HG03108 (cell line): ENCODE data around the gene TYR.
"Not testable (repeated sequence)": the region's sequence is repeated elsewhere in the genome, so short reads cannot be mapped to it uniquely, and the experiment has no call there.

Experiments used
- ATAC-seq: cut with Tn5 transposase; IDR thresholded peaks from one replicate; pipeline ENCODE4 v1.9.1; 2021; ENCODE audit warnings: moderate library complexity; ENCODE audit not compliant: unreplicated experiment

TYR gene

DNA sequence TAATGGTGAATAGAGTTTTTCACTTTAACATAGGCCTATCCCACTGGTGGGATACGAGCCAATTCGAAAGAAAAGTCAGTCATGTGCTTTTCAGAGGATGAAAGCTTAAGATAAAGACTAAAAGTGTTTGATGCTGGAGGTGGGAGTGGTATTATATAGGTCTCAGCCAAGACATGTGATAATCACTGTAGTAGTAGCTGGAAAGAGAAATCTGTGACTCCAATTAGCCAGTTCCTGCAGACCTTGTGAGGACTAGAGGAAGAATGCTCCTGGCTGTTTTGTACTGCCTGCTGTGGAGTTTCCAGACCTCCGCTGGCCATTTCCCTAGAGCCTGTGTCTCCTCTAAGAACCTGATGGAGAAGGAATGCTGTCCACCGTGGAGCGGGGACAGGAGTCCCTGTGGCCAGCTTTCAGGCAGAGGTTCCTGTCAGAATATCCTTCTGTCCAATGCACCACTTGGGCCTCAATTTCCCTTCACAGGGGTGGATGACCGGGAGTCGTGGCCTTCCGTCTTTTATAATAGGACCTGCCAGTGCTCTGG is at the start of gene TYR:
Gene TYR, plus strand, starts transcription at position 185 of the 541 bp plus-strand sequence. Its CDS starts 79 bp downstream, at position 264.
- ATAC-seq, result no peak

DNA sequence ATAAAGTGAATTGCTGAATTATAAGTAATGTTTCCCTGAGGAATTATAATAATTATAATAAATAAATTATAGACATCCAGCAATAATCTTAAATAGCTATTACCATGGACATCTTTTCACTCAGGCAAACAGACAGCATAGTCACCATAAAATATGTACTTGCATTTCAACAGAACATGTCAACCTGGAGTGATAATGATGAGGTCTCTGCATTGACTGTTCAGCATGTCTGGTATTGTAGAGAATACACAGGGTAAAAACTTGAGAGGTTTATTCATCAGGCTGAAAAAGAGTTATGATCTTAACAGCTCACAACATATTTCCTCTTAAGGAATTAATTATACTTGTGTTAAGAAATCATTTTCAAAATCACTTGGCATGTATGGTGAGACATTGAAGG is 41.1 kb upstream of the TYR start:
- no peak for ATAC-seq

DNA sequence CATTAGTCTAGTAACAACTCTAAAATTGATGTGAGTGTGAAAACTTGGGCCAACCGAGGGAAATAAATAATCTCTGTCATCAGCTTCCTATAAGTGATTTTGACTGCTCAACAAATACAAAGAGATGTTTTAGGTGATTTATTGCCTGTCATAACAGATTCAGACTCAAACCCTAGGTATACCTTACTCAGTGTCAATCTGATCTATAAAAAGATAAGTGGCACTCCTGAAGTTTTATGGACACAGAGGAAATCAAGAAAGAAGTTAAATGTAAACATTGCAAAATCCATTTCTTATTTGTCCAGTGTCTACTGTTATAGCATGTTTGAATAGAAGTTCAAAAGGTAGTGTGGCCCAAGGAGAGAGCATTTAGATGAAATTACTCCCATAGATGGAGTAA is 30.4 kb upstream of the TYR start:
- ATAC-seq, result no peak

DNA sequence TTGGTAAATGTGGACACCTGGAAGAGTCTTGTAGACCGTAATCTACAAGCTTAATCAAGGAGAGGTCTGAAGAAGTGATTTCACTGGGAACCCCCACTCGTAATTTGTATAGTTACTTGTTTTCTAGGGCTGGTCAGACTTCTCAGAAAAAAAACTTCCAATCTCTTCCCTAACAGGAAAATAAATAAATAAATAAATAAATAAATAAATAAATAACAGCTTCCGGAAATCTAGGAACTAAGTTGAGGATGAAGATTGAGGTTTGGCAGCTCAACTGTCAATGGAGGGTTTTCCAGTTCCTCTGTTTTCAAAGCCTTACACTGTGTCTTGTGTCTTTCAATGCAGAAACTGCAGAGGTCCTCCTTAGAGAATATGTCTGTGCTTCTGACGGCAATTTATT is 17.7 kb upstream of the TYR start:
- ATAC-seq, result no peak

DNA sequence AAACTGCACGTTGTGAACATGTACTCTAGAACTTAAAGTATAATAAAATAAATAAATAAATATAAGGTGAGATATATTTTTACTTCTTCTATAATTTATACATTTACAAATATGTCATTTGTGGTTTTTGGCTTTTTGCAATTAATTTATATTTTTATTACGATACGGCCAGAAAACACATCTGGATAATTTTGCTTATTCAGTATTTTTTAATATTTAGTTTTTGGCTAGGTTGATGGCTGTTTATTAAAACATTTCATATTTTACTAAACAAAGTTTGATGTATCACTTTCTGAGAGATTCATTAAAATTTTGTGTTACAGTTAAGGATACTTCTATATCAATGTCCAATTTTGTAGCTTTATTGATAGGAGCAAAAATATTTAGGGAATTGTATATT is 15.7 kb upstream of the TYR start:
- ATAC-seq, result no peak

DNA sequence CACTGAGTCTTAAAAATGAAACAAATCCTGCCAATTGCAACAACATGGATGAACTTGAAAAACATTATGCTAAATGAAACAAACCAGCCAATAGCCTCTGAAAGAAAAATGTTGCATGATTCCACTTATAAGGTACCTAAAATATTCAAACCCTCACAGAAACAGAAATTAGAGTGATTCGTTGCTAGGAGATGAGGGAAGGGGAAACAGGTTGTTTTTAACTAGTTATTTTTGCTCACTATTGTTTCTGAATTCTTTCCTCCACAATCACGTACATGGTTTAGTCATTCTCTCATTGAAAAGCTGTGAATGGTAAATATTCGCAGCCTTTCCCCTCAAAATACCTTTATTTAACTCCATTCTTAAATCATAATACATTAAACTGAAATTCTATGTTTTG is 14.0 kb upstream of the TYR start:
- no peak for ATAC-seq

DNA sequence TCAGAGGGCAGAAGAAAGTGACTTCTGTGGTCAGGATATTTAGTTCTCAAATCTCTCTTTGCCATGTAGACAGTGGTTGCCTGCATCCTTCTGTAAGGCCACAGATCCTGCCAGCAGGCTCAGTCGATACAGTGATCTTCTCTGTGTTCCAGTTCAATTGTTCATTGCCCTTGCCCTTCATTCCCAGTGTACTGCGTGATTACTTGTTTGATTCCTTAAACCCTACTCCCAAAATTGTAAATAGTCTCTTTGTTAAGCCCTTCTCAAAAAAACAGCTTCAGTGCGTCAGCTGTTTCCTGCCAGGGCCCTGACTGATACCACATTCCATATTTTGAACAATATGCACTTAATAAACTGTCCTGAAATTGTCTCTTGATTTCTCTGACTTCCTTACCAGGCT is 9.3 kb upstream of the TYR start:
- ATAC-seq, result no peak

DNA sequence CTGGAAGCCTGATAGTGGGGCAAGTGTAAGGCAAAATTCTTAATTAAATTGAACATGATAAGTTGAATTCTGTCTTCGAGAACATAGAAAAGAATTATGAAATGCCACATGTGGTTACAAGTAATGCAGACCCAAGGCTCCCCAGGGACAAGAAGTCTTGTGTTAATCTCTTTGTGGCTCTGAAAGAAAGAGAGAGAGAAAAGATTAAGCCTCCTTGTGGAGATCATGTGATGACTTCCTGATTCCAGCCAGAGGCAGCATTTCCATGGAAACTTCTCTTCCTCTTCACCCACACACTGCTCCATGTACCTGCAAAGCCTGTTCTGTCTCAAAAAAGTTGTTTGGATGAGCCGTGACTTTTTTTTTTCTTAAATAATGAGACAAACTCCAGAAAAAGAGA is 1.9 kb upstream of the TYR start:
- no peak for ATAC-seq

DNA sequence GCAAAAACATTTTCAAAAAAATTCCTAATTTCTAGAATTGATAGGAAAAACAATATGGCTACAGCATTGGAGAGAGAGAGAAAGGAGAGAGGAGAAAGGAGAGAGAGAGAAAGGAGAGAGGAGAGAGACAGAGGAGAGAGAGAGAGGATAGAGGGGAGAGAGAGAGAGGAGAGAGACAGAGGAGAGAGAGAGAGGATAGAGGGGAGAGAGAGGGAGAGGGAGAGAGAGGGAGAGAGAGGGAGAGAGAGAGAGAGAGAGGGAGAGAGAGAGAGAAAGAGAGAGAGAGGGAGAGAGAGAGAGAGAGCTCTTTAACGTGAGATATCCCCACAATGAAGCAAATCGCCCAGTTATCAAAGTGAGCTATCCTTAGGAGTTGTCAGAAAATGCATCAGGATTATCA is 737 bp upstream of the TYR start:
- ATAC-seq, result no peak

DNA sequence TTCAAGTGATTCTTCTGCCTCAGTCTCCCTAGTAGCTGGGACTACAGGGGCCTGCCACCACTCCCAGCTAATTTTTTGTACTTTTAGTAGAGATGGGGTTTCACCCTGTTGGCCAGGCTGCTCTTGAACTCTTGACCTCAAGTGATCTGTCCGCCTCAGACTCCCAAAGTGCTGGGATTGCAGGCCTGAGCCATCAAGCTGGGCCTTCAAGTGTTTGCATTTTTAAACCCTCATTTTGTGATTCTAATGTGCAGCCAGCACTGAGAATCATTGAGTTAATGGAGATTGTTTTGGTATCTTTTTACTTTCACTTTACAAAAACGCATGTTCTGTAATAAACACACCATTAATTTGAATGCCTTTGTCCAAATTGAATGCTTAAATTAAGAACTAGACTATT is 3.4 kb downstream of the TYR start:
- ATAC-seq, result no peak

DNA sequence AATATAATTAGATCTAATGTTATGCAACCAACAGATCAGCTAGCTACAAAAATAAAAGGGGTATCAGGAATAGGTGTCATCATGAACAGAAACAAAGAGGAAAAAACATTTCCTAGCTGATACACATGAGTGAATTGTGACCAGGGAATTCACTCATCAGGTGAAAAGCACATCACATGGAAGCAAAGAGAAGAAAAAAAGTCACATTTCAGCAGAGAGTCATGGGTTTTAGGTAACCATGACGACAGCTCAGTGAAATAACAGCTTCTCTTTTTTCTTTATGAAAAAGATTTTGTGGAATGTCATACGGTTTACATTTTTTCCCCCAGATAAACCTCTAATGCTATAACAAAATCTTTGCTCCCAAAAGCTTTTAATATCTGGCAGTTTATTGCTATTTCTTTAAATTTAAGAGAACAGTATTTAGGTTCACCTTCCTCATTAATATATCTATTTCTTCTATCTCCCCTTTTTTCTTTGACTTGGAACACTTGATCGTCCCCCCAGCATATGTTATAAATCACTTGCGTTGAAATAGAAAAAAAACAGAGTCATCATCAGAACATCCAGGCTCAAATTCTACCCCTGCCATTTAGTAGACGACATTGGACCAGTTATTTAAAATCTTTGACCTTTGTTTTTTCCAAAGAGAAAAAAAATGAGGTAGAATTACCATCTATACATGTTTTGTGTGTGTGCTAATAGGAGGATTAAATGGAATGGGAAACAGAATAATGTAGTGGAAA is 5.3 kb downstream of the TYR start:
- no peak for ATAC-seq

DNA sequence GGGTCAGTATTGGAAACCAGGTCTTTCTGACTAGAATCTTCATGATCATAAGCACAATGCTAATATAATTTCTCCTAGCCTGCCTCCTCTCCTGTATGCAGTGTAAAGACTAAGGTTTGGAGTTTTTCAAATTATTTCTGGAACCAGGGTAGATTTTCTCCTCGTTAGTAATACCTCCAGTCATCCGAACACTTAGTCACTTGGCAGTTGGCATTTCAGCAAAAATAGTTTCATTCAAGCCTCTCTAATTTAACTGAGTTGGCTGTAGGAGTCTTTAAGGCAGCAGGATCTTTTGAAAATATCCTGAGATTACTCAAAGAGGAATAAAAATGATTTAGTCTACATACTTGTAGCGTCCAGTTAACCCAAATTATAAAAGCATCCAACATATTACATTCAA is 6.3 kb downstream of the TYR start:
- no peak for ATAC-seq

DNA sequence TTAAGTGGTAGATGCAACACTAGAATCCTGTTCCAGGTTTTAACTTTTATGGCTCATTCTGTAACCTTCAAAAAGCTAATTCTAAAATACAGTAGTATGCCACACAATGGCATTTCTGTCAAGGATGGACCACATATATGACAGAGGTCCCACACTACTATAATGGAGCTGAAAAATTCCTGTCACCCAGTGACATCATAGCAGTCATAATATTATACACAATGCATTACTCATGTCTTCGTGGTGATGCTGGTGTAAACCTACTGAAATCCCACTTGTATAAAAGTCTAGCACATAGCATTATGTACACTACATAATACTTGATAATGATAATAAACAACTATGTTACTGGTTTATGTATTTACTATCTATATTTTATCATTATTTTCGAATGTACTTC is 12.1 kb downstream of the TYR start:
- no peak for ATAC-seq

DNA sequence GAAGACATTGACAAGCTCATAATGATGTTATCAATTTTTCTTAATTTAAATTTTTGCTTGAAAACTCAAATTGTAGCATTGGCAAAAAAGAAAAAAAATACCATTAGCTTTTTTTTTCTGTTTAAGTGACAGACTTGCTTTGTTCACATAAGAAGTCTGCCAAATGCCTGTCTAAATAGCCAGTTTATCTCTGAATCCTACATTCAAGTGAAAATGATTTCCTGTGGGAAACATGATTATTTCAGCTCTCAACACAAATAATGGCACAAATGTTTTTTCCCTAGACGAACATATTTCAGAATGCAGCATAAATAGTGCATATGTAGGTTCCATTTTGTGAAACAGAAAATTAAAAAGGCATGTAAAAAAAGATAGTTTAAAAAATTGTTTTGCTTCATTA is 23.5 kb downstream of the TYR start:
- ATAC-seq, result no peak

DNA sequence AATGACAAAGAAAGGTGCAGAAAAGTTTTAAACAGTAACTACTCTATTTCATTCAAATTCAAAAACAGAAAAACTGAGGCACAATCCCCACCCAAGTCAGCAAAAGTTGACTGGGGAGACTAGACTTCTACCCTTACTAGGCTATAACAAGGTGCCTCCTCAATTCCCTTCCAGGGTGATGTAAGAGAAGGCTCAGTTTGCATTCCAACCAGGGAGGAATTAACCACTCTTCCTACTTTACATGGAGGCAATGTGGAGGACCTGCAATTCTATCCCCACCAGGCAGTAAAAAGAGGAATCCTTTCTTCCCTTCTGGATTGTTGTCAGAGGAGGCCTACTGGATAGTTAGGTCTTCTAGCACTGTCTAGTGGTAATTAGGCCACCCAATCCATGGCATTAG is 26.1 kb downstream of the TYR start:
- no peak for ATAC-seq

DNA sequence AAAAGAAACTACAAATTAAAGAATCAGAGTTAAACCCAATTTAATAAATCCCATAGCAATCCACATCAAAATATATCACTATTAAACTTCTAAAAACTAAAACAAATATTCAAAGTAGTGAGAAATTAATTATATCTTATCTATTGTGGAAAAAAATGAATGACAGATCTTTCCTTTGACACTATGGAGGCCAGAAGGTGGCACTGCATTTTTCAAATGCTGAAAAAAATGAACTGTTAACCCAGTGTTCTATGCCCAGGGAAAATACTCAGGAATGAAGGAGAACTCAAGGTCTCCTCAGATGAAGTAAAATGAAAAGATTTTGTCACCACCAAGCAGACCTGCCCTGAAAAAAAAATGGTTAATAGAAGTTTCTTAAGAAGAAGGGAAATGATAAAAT is 27.7 kb downstream of the TYR start:
- no peak for ATAC-seq

DNA sequence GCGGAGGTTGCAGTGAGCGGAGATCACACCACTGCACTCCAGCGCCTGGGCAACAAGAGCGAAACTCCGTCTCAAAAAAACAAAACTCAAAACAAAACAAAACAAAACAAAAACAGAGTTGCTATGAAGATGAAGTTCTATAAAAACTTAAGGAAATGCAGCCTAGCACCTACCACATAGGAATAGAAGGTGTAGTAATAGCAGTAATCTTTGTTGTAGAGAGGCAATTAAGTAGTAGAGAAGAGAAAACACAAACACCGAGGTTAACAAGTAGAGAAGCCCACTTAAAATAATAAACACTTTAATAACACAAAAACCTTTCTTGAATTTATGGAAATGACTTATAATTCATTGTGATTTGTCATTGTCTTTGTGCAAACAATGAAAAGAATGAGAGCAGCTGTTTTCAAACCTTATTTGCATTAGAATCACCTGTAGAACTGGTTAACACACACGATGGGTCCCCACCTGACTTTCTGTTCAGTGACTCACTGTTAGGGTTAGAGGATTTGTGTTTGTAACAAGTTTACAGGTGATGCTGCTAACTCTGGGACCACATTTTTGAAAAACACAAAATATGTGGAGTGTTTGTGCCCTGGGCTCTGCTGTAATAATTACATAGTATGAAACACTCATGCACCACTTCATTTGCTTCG is 43.1 kb downstream of the TYR start:
- ATAC-seq, result no peak

DNA sequence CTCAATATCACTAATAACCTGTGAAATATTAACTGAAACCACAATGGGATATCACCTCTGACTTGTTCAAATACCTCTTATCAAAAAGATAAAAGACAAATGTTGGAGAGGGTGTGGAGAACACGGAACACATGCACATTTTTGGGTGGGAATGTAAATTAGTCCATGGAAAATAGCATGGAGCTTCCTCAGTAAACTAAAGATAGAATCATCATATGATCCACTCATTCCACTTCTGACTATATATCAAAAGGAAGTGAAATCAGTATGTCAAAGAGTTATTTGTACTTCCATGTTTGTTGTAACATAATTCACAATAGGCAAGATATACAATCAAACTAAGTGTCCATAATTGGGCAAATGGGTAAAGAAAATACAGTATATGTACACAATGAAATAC is 57.4 kb downstream of the TYR start:
- no peak for ATAC-seq

DNA sequence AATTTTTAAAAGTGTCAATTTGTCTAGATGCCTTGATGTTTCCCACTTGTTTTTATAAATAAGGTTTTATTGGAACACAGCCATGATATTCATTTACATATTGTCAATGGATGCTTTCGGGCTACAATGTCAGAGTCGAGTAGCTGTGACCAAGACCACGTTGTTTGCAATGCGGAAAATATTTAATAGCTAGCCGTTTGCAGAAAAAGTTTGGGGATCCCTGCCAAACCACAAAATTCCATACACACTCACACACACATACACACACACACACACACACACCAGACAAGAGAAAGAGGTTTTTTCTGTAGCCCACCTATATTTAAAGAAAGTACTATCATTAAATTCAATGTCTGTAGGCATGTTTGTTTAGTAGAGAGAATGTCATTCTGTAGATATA is 58.3 kb downstream of the TYR start:
- ATAC-seq, result no peak

DNA sequence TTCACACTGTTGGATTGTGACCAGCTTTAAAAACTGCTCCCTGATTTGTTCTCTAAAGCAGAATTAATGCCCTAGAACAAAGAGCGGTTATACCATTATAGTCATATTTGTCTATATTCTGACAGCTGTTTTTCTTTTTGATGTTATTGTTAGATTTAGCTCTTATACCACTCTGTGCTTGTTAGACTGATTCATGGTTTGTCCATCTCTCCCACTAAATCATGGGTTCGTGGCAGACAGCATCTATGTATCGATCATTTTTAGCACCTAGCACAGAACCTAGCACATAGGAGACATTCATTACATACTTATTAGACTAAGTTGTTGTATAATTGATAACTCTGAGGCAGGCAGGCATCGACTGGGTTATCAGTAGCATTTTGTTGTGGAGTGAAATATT is 69.3 kb downstream of the TYR start:
- ATAC-seq, result not testable (repeated sequence)

DNA sequence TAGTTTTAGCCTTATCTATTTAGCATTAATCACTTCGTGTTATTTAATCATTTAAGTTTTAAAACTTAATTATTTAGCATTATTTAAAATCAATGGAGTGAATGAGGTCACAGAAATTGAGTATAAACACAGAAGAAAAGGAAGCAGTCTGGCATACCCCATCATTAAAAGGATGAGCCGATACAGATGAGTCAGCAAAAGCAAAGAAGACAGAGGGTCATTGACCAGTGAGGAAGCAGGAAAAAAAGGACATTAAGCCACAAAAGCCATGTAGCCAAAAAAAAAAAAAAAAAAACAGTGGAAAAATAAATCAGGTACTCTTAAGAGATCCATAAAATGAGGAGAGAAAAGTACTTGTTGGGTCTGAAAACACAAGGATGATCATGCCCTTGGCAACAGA is 71.5 kb downstream of the TYR start:
- no peak for ATAC-seq

DNA sequence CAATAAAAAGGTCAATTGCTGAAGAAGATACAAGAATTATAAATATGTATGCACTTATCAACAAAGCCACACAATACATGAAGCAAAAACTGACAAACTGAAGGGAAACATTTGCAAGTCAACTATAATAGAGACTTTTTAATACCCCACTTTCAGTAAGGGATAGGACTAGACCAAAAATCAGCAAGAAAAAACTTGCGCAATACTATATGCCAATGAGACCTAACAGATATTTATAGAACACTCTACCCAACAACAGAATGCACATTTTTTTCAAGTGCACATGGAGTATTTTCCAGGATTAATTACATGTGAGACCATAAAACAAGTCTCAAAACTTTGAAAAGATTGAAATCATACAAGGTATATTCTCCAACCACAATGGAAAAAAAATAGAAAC is 83.8 kb downstream of the TYR start:
- ATAC-seq, result not testable (repeated sequence)
